ENCODE measurements around the gene HMGN1. TPM values are rescaled to one million over a fixed set of nuclear protein-coding genes. Genes with fewer than 3 reads are reported as not detected.

HMGN1 gene, protein sequence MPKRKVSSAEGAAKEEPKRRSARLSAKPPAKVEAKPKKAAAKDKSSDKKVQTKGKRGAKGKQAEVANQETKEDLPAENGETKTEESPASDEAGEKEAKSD
- 100 to 1,000 TPM; 328 to 356 TPM for total RNA-seq

DNA sequence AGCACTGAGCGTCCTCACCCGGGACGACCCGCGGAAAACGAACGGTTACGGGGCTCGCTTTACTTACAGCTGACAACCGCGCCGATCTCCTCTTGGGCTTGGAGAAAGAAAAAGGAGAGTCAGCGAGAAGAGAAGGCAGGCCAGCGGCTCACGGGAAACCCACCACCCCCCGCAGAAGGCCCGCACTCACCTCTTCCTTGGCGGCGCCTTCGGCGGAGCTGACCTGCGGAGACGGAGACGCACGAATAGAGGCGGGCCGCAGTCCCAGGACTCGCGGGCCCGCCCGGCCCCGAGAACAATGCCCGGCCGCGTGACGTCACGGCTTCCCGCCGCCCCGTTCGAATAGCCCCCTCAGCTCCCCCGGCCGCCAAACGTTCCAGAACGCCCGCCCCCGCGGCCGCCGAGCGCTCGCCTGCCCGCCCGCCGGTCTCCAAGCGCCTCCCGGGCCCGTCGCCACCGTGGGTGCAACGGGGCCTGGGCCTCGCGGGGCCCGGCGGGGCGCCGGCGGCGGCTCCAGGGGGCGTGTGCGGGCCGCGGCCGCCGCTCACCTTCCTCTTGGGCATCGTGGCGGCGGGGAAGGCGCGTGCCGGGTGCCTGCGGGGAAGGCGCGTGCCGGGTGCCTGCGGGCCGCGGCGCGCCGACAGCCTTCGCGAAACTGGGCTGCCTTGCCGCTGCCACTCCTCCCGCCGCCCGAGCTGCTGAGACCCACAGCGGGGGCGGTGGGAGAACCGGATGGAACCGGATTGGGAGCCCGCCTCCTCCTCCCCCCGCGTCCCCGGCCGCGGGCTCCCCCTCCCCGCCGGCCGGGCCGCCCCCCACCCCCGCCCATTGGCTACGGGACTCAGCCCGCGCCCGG, at the start of gene HMGN1:
Gene HMGN1, minus strand, starts transcription at position 734 of the 856 bp plus-strand sequence. Its CDS starts 171 bp downstream, at position 563.

GRCh38 chr21:39313571-39314142, 35.2 kb downstream of the HMGN1 start, which contains the start of gene BRWD1:
TSS of gene BRWD1 (minus strand) at chr21:39313632. CDS start at chr21:39313491, 141 bp downstream.

Other genes starting within 250 kb of the HMGN1 start
- 10 to 100 TPM; 44.6 to 44.8 TPM for gene PSMG1, start 165.6 kb downstream of the HMGN1 start, total RNA-seq
- 10 to 100 TPM; 39.2 to 41.4 TPM for gene BRWD1, start 35.5 kb downstream of the HMGN1 start, total RNA-seq
- not detected for gene LCA5L, start 96.7 kb upstream of the HMGN1 start, total RNA-seq
- 1 to 10 TPM; 1.1 to 1.3 TPM for gene SH3BGR, start 102.9 kb upstream of the HMGN1 start, total RNA-seq

Measured in activated naive CD4-positive, alpha-beta T cell treated with anti-CD3 and anti-CD28 coated beads, Interleukin-2, amount 10 ng/mL, durations not matched to agents 5 hours and 36 hours (primary cell).